IPS-20b (cell line): Measurements from ENCODE around the gene SLC30A7.
"Not testable (repeated sequence)": the region's sequence is repeated elsewhere in the genome, so short reads cannot be mapped to it uniquely, and the experiment has no call there.

Source experiments
- H3K27ac ChIP-seq: one replicate; pipeline ENCODE4 v1.5.1; 2013; ENCODE audit warnings: low read length
- H3K27me3 ChIP-seq: 2 replicates; pipeline ENCODE4 v1.6.1; 2013; ENCODE audit warnings: mild to moderate bottlenecking, low read length, inconsistent platforms; ENCODE audit not compliant: insufficient read depth
- H3K36me3 ChIP-seq: 2 replicates; pipeline ENCODE4 v1.6.1; 2013; ENCODE audit warnings: low read depth, mild to moderate bottlenecking, inconsistent platforms, low read length, moderate library complexity; ENCODE audit not compliant: insufficient read depth
- H3K4me1 ChIP-seq: 2 replicates; pipeline ENCODE4 v1.6.1; 2013; ENCODE audit warnings: mild to moderate bottlenecking, control low read depth, inconsistent platforms, low read length, moderate library complexity; ENCODE audit not compliant: insufficient read depth
- H3K4me3 ChIP-seq: 2 replicates; pipeline ENCODE4 v1.5.1; 2013; ENCODE audit warnings: mild to moderate bottlenecking, low read length, inconsistent platforms
- H3K9ac ChIP-seq: 2 replicates; pipeline ENCODE4 v1.6.1; 2013; ENCODE audit warnings: low read depth, mild to moderate bottlenecking, inconsistent platforms, low read length, moderate library complexity
- H3K9me3 ChIP-seq: 2 replicates; pipeline ENCODE4 v1.6.1; 2013; ENCODE audit warnings: mild to moderate bottlenecking, low read depth, low read length, inconsistent platforms; ENCODE audit not compliant: insufficient read depth

The SLC30A7 gene

GRCh38 chr1:100895540-100896480 lies at the start of gene SLC30A7:
Gene SLC30A7, plus strand, starts transcription at chr1:100896090. Its CDS starts 173 bp downstream, at chr1:100896263.
- H3K4me1 ChIP-seq, result peaks cover 6% of the 10 kb centered on the region; the same call in 1 of the 2 replicates
- peaks cover 47% of the 10 kb centered on the region for H3K36me3 ChIP-seq
- peaks cover 13% of the 10 kb centered on the region for H3K9me3 ChIP-seq
- peak within 1 kb of the TSS; percentile 89 for H3K4me3 ChIP-seq
- H3K27ac ChIP-seq, result peak within 1 kb of the TSS; percentile 45
- H3K9ac ChIP-seq, result peak within 1 kb of the TSS; percentile 81
- no peaks in the 10 kb centered on the region for H3K27me3 ChIP-seq

- Histone ChIP-seq H3K9ac (no peak overlapping the region), H3K4me3 (no peak overlapping the region), H3K27ac (no peak overlapping the region), H3K27me3 (peaks cover 67% of the 10 kb centered on the region), H3K4me1 (no peaks in the 10 kb centered on the region), H3K36me3 (no peaks in the 10 kb centered on the region), H3K9me3 (no peaks in the 10 kb centered on the region)
Observed at GRCh38 chr1:100847361-100848082, 48.4 kb upstream of the SLC30A7 start.

DNA sequence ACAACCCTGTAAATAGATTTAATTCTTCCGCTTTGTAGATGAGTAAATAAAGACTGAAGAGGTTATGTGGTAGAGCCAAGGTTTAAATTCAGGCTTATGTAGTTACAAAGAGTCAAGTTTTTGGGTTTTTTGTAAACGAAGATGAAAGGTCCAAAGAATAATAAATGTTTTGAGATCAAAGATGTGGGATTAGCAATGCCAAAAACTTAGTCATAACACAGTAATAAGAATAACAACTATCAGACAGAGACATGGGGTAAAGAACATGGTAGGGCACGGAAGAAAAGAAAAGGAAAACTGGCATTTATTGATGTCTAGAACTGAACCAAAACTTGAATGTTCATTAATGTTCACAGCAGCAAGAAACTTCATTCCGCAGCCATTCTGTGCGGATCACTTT lies 44.2 kb upstream of the SLC30A7 start:
- H3K4me3 ChIP-seq, result no peak overlapping the region
- peaks cover 48% of the 10 kb centered on the region for H3K27me3 ChIP-seq
- H3K27ac ChIP-seq, result no peak overlapping the region
- H3K36me3 ChIP-seq, result no peaks in the 10 kb centered on the region
- no peaks in the 10 kb centered on the region for H3K4me1 ChIP-seq
- H3K9me3 ChIP-seq, result no peaks in the 10 kb centered on the region
- no peak overlapping the region for H3K9ac ChIP-seq

DNA sequence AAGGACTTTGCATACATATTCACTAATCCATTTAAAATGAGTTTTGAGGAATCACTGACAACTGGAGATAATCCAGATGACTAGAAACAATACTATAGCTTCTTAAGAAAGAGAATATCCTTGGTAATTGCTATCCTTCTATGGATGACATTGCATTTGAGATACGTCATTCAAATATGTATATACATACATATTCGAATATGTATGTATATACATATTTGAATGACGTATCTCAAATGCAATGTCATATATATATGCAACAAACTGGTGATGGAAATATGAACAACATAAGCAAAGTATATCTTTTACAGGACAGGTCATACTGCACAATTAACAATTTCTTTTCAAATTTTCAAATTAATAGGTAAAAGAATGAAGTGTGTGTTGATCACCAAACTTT lies 42.9 kb upstream of the SLC30A7 start:
- Histone ChIP-seq H3K9me3 (no peaks in the 10 kb centered on the region), H3K36me3 (no peaks in the 10 kb centered on the region), H3K4me1 (no peaks in the 10 kb centered on the region), H3K27ac (no peak overlapping the region), H3K9ac (no peak overlapping the region), H3K27me3 (peaks cover 37% of the 10 kb centered on the region), H3K4me3 (no peak overlapping the region)

GRCh38 chr1:100855116-100855515 lies 40.8 kb upstream of the SLC30A7 start:
- H3K27ac ChIP-seq, H3K9ac ChIP-seq, H3K4me1 ChIP-seq, H3K4me3 ChIP-seq, H3K9me3 ChIP-seq, H3K36me3 ChIP-seq: not testable (repeated sequence)
- peaks cover 16% of the 10 kb centered on the region; the same call in 1 of the 2 replicates for H3K27me3 ChIP-seq

GRCh38 chr1:100860397-100860991 lies 35.4 kb upstream of the SLC30A7 start:
- Histone ChIP-seq H3K4me1 (peaks cover 6% of the 10 kb centered on the region; the same call in 1 of the 2 replicates), H3K27me3 (no peaks in the 10 kb centered on the region), H3K36me3 (no peaks in the 10 kb centered on the region), H3K9me3 (no peaks in the 10 kb centered on the region), H3K4me3 (no peak overlapping the region), H3K27ac (no peak overlapping the region), H3K9ac (no peak overlapping the region)

GRCh38 chr1:100861379-100861778 lies 34.5 kb upstream of the SLC30A7 start:
- Histone ChIP-seq H3K27ac (no peak overlapping the region), H3K9me3 (no peaks in the 10 kb centered on the region), H3K9ac (no peak overlapping the region), H3K27me3 (no peaks in the 10 kb centered on the region), H3K4me1 (peaks cover 6% of the 10 kb centered on the region; the same call in 1 of the 2 replicates), H3K36me3 (no peaks in the 10 kb centered on the region), H3K4me3 (no peak overlapping the region)

DNA sequence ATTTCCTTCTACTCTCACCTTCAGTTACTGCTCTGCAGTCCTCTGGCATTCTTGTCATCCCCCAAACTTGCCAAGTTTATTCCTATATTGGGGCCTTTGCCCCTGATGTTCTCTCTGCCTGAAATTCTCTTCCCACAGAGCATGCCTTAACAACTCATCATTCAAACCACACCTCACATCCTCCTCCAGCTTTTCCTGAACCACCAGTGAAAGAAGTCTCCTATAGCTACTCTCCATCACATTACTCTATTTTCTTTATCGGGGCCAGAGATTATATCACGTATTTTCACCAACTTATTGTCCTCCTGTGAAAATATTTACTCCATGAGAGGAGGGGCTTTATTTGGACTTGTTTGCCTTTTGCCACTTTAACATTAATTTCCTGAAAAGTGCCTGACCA lies 33.3 kb upstream of the SLC30A7 start:
- H3K36me3 ChIP-seq, result no peaks in the 10 kb centered on the region
- H3K27ac ChIP-seq, result no peak overlapping the region
- H3K4me3 ChIP-seq, result no peak overlapping the region
- H3K9me3 ChIP-seq, result no peaks in the 10 kb centered on the region
- no peak overlapping the region for H3K9ac ChIP-seq
- no peaks in the 10 kb centered on the region for H3K27me3 ChIP-seq
- H3K4me1 ChIP-seq, result peaks cover 6% of the 10 kb centered on the region; the same call in 1 of the 2 replicates

DNA sequence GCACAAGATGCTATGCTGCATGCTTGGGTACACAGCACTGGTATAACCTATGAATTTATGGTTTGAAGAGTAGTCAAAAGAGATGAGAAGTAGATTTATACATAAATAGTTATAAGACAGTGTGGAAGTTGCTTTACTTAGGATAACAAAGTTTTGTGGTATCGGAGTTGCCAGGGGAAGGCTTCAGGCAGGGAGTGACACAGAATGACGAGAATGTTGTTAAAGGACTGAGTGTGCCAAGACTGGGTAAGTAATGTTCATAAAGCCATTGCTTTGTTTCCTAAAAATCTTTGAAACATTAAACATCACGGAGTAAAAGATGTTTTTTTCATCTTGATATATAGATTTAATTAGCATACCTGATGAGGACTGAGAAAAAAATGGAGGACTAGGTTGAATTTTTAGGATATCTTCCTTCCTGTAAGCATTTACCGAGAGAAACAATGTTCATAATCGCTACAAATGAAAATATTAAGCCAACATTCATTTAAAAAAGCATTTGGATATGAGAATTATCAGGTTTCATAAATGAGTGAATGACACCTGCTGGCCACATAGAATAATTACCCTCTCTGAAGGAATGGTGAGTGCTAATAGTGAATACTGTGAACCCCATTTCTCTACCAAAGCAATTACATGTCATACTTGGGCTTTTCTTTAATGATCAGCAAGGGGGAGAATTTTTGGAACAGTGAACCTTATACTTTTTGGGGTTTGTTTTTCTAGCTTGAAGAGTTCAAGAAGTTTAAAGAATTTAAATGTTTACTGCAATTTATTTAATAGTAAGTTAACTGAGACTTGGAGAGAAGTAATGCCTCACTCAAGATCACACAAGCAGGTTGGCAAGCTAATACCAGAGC lies 29.6 kb upstream of the SLC30A7 start:
- H3K36me3 ChIP-seq, result no peaks in the 10 kb centered on the region
- H3K4me1 ChIP-seq, result no peaks in the 10 kb centered on the region
- no peak overlapping the region for H3K27ac ChIP-seq
- no peaks in the 10 kb centered on the region for H3K27me3 ChIP-seq
- H3K4me3 ChIP-seq, result no peak overlapping the region
- H3K9ac ChIP-seq, result no peak overlapping the region
- no peaks in the 10 kb centered on the region for H3K9me3 ChIP-seq

- Histone ChIP-seq H3K9ac (no peak overlapping the region), H3K27ac (no peak overlapping the region), H3K9me3 (no peaks in the 10 kb centered on the region), H3K36me3 (no peaks in the 10 kb centered on the region), H3K4me1 (no peaks in the 10 kb centered on the region), H3K27me3 (no peaks in the 10 kb centered on the region), H3K4me3 (no peak overlapping the region)
Observed at GRCh38 chr1:100866901-100867206, 29.0 kb upstream of the SLC30A7 start.

GRCh38 chr1:100868364-100868995 lies 27.4 kb upstream of the SLC30A7 start:
- no peaks in the 10 kb centered on the region for H3K27me3 ChIP-seq
- H3K9me3 ChIP-seq, result no peaks in the 10 kb centered on the region
- H3K4me1 ChIP-seq, result no peaks in the 10 kb centered on the region
- no peak overlapping the region for H3K9ac ChIP-seq
- no peak overlapping the region for H3K27ac ChIP-seq
- H3K36me3 ChIP-seq, result peaks cover 6% of the 10 kb centered on the region
- no peak overlapping the region for H3K4me3 ChIP-seq
